ENCODE measurements around the gene PROP1.
"Not testable (repeated sequence)": the region's sequence is repeated elsewhere in the genome, so short reads cannot be mapped to it uniquely, and the experiment has no call there.

The PROP1 gene

GRCh38 chr5:177995691-177996595, at the start of gene PROP1:
PROP1 (minus strand) TSS chr5:177996242; CDS start chr5:177995933, 309 bp downstream.
- no peak for DNase-seq

- DNase-seq = not testable (repeated sequence)
Measured at GRCh38 chr5:178019379-178020030, 23.5 kb upstream of the PROP1 start.

- not testable (repeated sequence) for DNase-seq
Measured at GRCh38 chr5:178012758-178013157, 16.7 kb upstream of the PROP1 start.

- not testable (repeated sequence) for DNase-seq
Measured at GRCh38 chr5:178011816-178012554, 15.9 kb upstream of the PROP1 start.

GRCh38 chr5:178007272-178007671, 11.2 kb upstream of the PROP1 start:
- not testable (repeated sequence) for DNase-seq

GRCh38 chr5:178006536-178007231, 10.6 kb upstream of the PROP1 start:
- DNase-seq = not testable (repeated sequence)

GRCh38 chr5:178006181-178006535, 10.1 kb upstream of the PROP1 start:
- DNase-seq = not testable (repeated sequence)

GRCh38 chr5:177997846-177998245, 1.8 kb upstream of the PROP1 start:
- no peak for DNase-seq

- DNase-seq = no peak
Measured at GRCh38 chr5:177997319-177997670, 1.3 kb upstream of the PROP1 start.

- no peak for DNase-seq
Measured at GRCh38 chr5:177996660-177997318, 747 bp upstream of the PROP1 start.

- DNase-seq = no peak
Measured at GRCh38 chr5:177994561-177995190, 1.4 kb downstream of the PROP1 start.

- no peak for DNase-seq
Measured at GRCh38 chr5:177994063-177994462, 2.0 kb downstream of the PROP1 start.

- DNase-seq = no peak
Measured at GRCh38 chr5:177992466-177992865, 3.6 kb downstream of the PROP1 start.

GRCh38 chr5:177988989-177989625, 6.9 kb downstream of the PROP1 start:
- no peak for DNase-seq

GRCh38 chr5:177987326-177987725, 8.7 kb downstream of the PROP1 start:
- DNase-seq = no peak

- no peak for DNase-seq
Measured at GRCh38 chr5:177985430-177986040, 10.5 kb downstream of the PROP1 start.

GRCh38 chr5:177984584-177985206, 11.3 kb downstream of the PROP1 start:
- no peak for DNase-seq

- no peak for DNase-seq
Measured at GRCh38 chr5:177983763-177984583, 12.1 kb downstream of the PROP1 start.

- DNase-seq = no peak
Measured at GRCh38 chr5:177982956-177983355, 13.1 kb downstream of the PROP1 start.

Measured in NCI-H1105 (cell line).